Ascending aorta (tissue), 2 donors: ENCODE results near the gene KCNE2. TPM values are rescaled to one million over a fixed set of nuclear protein-coding genes. Genes with fewer than 3 reads are reported as not detected.
A peak's percentile ranks its signal among the peaks of the same experiment; 100 is the strongest.

Source experiments
- DNase-seq, 2 donors: peaks; one replicate each; pipeline ENCODE4 v3.0.0-alpha.2; 2019; ENCODE audit warnings: low spot score in 2 of 2
- H3K27ac ChIP-seq, 2 donors: fragments of 200-600 bp; sonication (generic); one replicate each; pipeline ENCODE4 v1.5.1; 2016 to 2017; ENCODE audit warnings: mild to moderate bottlenecking in 1 of 2
- H3K27me3 ChIP-seq: fragments of 200-600 bp; sonication (generic); one replicate; pipeline ENCODE4 v1.5.1; 2017
- H3K36me3 ChIP-seq, 2 donors: fragments of 200-600 bp; sonication (generic); one replicate each; pipeline ENCODE4 v1.5.1; 2016
- H3K4me1 ChIP-seq, 2 donors: fragments of 200-600 bp; sonication (generic); one replicate each; pipeline ENCODE4 v1.5.1; 2016 to 2017; ENCODE audit warnings: mild to moderate bottlenecking in 1 of 2
- H3K4me3 ChIP-seq, 2 donors: fragments of 200-600 bp; sonication (generic); one replicate each; pipeline ENCODE4 v1.5.1; 2016 to 2017; ENCODE audit warnings: mild to moderate bottlenecking in 1 of 2
- H3K9me3 ChIP-seq, 2 donors: fragments of 200-600 bp; sonication (generic); one replicate each; pipeline ENCODE4 v1.5.1; 2016
- CTCF ChIP-seq, 3 experiments: fragments of 200-600 bp in 2 of 3; fragments of 450-650 bp in 1 of 3; sonication (generic) in 2 of 3; IDR thresholded peaks; one replicate each; pipeline ENCODE4 v1.5.1; 2016 to 2019; ENCODE audit warnings: antibody characterized with exemption in 3 of 3, mild to moderate bottlenecking in 1 of 3, moderate library complexity in 1 of 3
- intact Hi-C: fragments of 100-400 bp; cut with DNase I; formaldehyde crosslinking; loops from one replicate; pipeline ENCODE4 v1.15.1; 2023
- total RNA-seq: library from RNA; depleted of rRNA; stranded (reverse); fragments of >200 nt; gene quantifications from one replicate; pipeline ENCODE4 v1.1.0, GENCODE V29; 2016

Gene KCNE2
- total RNA-seq, 1 donor from 2014 or later = not detected

DNA sequence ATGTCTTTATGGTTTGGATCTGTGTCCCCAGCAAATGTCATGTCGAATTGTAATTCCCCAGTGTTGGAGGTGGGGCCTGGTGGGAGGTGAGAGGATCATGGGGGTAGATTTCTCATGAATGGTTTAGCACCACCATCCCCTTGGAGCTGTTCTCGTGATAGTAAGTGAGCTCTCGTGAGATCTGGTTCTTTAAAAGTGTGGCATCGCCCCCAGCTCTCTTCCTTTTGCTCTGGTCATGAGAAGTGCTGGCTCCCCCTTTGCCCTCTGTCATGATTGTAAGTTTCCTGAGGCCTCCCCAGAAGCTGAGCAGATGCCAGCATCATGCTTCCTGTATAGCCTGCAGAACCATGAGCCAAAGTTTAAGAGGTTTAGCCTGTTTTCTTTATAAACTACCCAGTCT, 11.2 kb upstream of the KCNE2 start:
- no peak overlapping the region for H3K27ac ChIP-seq
- peaks cover 0 to 10% of the 10 kb centered on the region in 2 donors for H3K4me1 ChIP-seq
- H3K4me3 ChIP-seq = no peak overlapping the region
- no peaks in the 10 kb centered on the region for H3K36me3 ChIP-seq
- no peak for TF ChIP-seq CTCF (IDR thresholded peaks at IDR 0.05)
- H3K9me3 ChIP-seq = no peaks in the 10 kb centered on the region
- no peaks in the 10 kb centered on the region for H3K27me3 ChIP-seq
- peak in 1 of 2 donors; percentile 53 for DNase-seq
- intact Hi-C loops = no loop called here

- Histone ChIP-seq H3K9me3 (no peaks in the 10 kb centered on the region), H3K4me3 (no peak overlapping the region), H3K4me1 (peaks cover 0 to 8% of the 10 kb centered on the region in 2 donors), H3K36me3 (no peaks in the 10 kb centered on the region), H3K27me3 (no peaks in the 10 kb centered on the region), H3K27ac (no peak overlapping the region)
- no peak for TF ChIP-seq CTCF (IDR thresholded peaks at IDR 0.05)
- intact Hi-C loops = no loop called here
- DNase-seq = peak in 1 of 2 donors; percentile 13
These were observed 10.6 kb upstream of the KCNE2 start for GRCh38 chr21:34353182-34353581.

- Histone ChIP-seq H3K4me3 (no peak overlapping the region), H3K27me3 (no peaks in the 10 kb centered on the region), H3K4me1 (peaks cover 0 to 8% of the 10 kb centered on the region in 2 donors), H3K9me3 (no peaks in the 10 kb centered on the region), H3K36me3 (no peaks in the 10 kb centered on the region), H3K27ac (no peak overlapping the region)
- intact Hi-C loops = no loop called here
- TF ChIP-seq CTCF (IDR thresholded peaks at IDR 0.05) = no peak
- DNase-seq = peak in 1 of 2 donors; percentile 12
These were observed 9.0 kb upstream of the KCNE2 start for GRCh38 chr21:34354836-34355235.

DNA sequence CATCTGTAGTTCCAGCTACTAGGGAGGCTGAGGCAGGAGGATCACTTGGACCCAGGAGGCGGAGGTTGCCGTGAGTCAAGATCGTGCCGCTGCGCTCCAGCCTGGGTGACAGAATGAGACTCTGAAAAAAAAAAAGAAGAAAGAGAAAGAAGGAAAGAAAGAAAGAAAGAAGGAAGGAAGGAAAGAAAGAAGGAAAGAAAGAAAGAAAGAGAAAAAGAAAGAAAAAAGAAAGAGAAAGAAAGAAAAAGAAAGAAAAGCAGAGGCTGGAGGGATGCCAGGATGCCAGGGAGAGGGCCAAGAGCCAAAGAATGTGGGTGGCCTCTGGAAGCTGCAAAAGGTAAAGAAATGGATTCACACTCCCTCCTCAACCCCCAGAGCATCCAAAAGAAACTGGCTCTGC, 8.2 kb upstream of the KCNE2 start:
- no peaks in the 10 kb centered on the region for H3K27me3 ChIP-seq
- no peak overlapping the region for H3K27ac ChIP-seq
- no peaks in the 10 kb centered on the region for H3K9me3 ChIP-seq
- DNase-seq = peak in 1 of 2 donors; percentile 13
- peaks cover 0 to 8% of the 10 kb centered on the region in 2 donors for H3K4me1 ChIP-seq
- intact Hi-C loops = no loop called here
- no peaks in the 10 kb centered on the region for H3K36me3 ChIP-seq
- no peak overlapping the region for H3K4me3 ChIP-seq
- no peak for TF ChIP-seq CTCF (IDR thresholded peaks at IDR 0.05)

- Histone ChIP-seq H3K9me3 (no peaks in the 10 kb centered on the region), H3K27ac (no peak overlapping the region), H3K4me3 (no peak overlapping the region), H3K27me3 (no peaks in the 10 kb centered on the region), H3K4me1 (no peaks in the 10 kb centered on the region), H3K36me3 (no peaks in the 10 kb centered on the region)
- intact Hi-C loops = no loop called here
- TF ChIP-seq CTCF (IDR thresholded peaks at IDR 0.05) = no peak
- peak in 1 of 2 donors; percentile 5 for DNase-seq
These were observed 5.9 kb upstream of the KCNE2 start for GRCh38 chr21:34357889-34358288.

DNA sequence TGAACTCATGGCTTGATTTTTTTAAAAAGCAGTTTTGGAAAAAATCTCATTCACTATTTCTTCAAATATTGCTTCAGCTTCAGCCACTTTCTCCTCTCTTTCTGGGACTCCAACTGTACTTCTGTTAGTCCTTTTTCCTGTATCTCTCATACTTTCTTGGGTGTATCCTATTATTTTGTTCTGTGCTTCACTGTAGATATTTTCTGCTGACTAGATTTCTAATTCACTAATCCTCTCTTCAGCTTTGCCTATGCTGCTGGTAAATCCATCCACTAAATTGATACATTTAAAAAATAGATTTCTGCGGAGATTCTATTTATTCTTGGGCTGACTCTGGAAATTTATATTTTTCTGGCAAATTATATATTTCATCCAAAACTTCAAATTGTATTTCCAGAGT, 4.9 kb upstream of the KCNE2 start:
- no peaks in the 10 kb centered on the region for H3K36me3 ChIP-seq
- intact Hi-C loops = no loop called here
- H3K27me3 ChIP-seq = no peaks in the 10 kb centered on the region
- no peaks in the 10 kb centered on the region for H3K9me3 ChIP-seq
- DNase-seq = no peak
- no peak overlapping the region for H3K27ac ChIP-seq
- no peaks in the 10 kb centered on the region for H3K4me1 ChIP-seq
- no peak overlapping the region for H3K4me3 ChIP-seq
- TF ChIP-seq CTCF (IDR thresholded peaks at IDR 0.05) = no peak
